Stimulated activated naive B cell treated with anti-CD40 and anti-IgM and Interleukin-4, amounts not matched to agents 10 μg/mL and 1 μg/mL and 100 μg/mL, for 72 hours (primary cell): ENCODE results near the gene FAM118B.
A peak's percentile ranks its signal among the peaks of the same experiment; 100 is the strongest.
"Not testable (repeated sequence)": the region's sequence is repeated elsewhere in the genome, so short reads cannot be mapped to it uniquely, and the experiment has no call there.

Source experiments
- ATAC-seq, 2 donors: fragments of 150-1000 bp; cut with Tn5 transposase; replicated peaks; 2 replicates each; pipeline ENCODE4 v1.10.0; 2021; ENCODE audit warnings: moderate library complexity in 1 of 2
- DNase-seq: peaks from one replicate; pipeline ENCODE4 v3.0.0; 2021
- H3K27ac Mint-ChIP-seq: one replicate; pipeline ENCODE4 v1.8.0; 2022; ENCODE audit warnings: mild to moderate bottlenecking, mixed read lengths
- H3K27me3 Mint-ChIP-seq, 2 donors: one replicate each; pipeline ENCODE4 v1.8.0; 2022; ENCODE audit warnings: mixed read lengths in 2 of 2
- H3K36me3 Mint-ChIP-seq, 2 donors: one replicate each; pipeline ENCODE4 v1.8.0; 2022; ENCODE audit warnings: mixed read lengths in 2 of 2, mild to moderate bottlenecking in 1 of 2
- H3K4me1 Mint-ChIP-seq, 2 donors: one replicate each; pipeline ENCODE4 v1.8.0; 2022; ENCODE audit warnings: mixed read lengths in 2 of 2, mild to moderate bottlenecking in 1 of 2
- H3K4me3 Mint-ChIP-seq, 2 donors: one replicate each; pipeline ENCODE4 v1.8.0; 2022; ENCODE audit warnings: mild to moderate bottlenecking in 2 of 2, mixed read lengths in 2 of 2, moderate library complexity in 1 of 2
- H3K9me3 Mint-ChIP-seq, 2 donors: one replicate each; pipeline ENCODE4 v1.8.0; 2022; ENCODE audit warnings: mixed read lengths in 2 of 2, mild to moderate bottlenecking in 1 of 2

Gene FAM118B

DNA sequence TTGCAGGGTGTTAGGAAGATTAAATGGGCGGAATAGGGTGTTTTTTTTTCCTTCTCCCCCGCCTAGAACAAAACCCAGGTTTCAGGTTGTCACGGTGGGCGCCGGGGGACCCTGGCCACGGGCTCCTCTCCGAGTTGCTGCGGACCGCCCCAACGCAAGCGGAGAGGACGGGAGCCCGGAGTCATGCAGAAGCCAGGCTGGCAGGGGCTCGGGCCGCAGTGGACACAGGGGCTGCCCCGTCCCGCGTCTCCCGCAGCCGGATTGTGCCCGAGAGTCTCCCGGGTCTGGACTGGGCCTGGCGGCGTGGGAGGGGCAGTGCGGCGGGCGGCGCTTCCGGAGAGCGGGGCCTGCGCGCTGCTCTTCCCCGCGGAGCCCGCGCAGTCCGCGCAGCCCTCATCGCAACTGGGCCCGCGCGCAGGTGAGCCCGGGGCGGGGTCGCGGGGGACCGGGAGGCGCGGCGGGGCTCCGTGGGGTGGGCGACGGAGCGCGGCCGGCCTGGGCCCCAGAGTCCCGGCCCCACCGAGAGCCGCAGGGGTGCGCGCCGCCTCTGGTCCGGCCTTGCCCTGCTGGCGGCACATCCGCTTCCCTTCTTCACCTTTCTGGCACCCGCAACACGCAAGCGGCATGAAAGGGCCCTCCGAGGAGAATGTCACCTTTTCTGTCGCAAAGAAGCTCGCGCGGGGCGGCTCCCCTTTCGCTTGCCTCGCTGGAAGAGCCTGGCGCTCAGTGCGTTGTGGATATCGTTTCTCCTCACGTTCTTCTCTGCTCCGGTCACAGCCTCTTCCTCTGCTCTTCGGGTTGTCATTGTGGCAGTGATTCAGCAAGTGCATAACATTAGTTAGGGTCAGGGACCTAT is 71.4 kb downstream of the FAM118B start, which contains the start of gene TIRAP:
Gene TIRAP (plus strand): TSS at position 358 of the 856 bp plus-strand sequence. CDS start 7,802 bp downstream, outside the sequence.
- peak within 1 kb of the TSS; percentile 96 for H3K27ac Mint-ChIP-seq
- peaks cover 18 to 22% of the 10 kb centered on the region in 2 donors for H3K36me3 Mint-ChIP-seq
- peaks cover 35 to 53% of the 10 kb centered on the region in 2 donors for H3K4me1 Mint-ChIP-seq
- no peaks in the 10 kb centered on the region for H3K9me3 Mint-ChIP-seq
- H3K4me3 Mint-ChIP-seq, result peak within 1 kb of the TSS; percentile 86 to 94
- DNase-seq (peak; percentile 54), ATAC-seq (peak; percentile 73 to 76)
- H3K27me3 Mint-ChIP-seq, result no peaks in the 10 kb centered on the region

DNA sequence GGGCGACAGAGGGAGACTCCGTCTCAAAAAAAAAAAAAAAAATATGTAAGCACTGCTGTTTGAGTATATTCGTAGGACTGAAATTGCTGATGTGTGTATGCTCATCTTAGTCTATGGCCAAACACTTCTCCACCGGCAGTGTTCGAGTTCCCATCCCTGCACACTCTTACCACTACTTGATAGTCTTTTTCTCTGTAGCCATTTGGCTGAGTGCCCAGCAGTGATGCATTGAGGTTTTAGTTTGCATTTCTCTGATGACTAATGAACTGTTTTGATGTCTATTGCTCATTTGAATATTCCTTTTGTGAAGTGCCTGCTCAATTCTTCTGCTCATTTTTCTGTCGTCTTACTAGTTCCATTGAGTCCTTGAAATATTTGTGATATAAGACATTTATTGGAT is 73.2 kb downstream of the FAM118B start:
- Mint-ChIP-seq H3K27ac (peak overlapping the region; percentile 33), H3K4me3 (peak overlapping the region; percentile 3 to 5), H3K4me1 (peaks cover 36 to 53% of the 10 kb centered on the region in 2 donors), H3K36me3 (peaks cover 7 to 15% of the 10 kb centered on the region in 2 donors), H3K27me3 (no peaks in the 10 kb centered on the region), H3K9me3 (no peaks in the 10 kb centered on the region)
- ATAC-seq (peak; percentile 35 to 49), DNase-seq (peak; percentile 63)

DNA sequence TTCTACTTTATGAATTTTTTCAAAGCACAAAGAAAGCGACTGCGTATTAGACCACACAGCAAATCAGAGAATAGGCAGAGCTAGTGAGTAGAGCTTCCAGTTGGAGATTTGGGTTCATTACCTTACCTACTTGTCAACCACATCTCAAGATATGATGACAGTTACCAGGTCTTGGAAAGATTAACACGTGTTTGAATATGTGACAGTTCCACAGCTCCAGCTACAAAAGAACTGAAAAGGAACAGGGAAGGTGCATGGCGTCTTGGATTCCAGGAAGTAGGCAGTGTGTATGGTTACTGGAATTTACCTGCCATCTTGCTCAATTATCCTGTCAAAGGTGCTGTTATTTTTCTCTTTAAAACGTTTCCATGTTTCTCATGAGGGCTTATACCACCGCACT is 76.7 kb downstream of the FAM118B start:
- Mint-ChIP-seq H3K9me3 (no peaks in the 10 kb centered on the region), H3K4me1 (peaks cover 23 to 36% of the 10 kb centered on the region in 2 donors), H3K4me3 (no peak overlapping the region), H3K27me3 (no peaks in the 10 kb centered on the region), H3K27ac (no peak overlapping the region), H3K36me3 (peaks cover 11 to 24% of the 10 kb centered on the region in 2 donors)
- no peak for DNase-seq
- ATAC-seq, result no peak

GRCh38 chr11:126290887-126291286 is 79.3 kb downstream of the FAM118B start:
- peaks cover 21 to 37% of the 10 kb centered on the region in 2 donors for H3K36me3 Mint-ChIP-seq
- H3K9me3 Mint-ChIP-seq, result no peaks in the 10 kb centered on the region
- no peaks in the 10 kb centered on the region for H3K27me3 Mint-ChIP-seq
- peaks cover 24 to 27% of the 10 kb centered on the region in 2 donors for H3K4me1 Mint-ChIP-seq
- H3K4me3 Mint-ChIP-seq, result no peak overlapping the region
- DNase-seq, result no peak
- peak overlapping the region; percentile 25 for H3K27ac Mint-ChIP-seq
- ATAC-seq, result no peak

- ATAC-seq, result peak; percentile 60 to 63
- no peak for DNase-seq
- Mint-ChIP-seq H3K27ac (peak overlapping the region; percentile 20), H3K9me3 (no peaks in the 10 kb centered on the region), H3K4me3 (no peak overlapping the region), H3K36me3 (peaks cover 23 to 34% of the 10 kb centered on the region in 2 donors), H3K4me1 (peaks cover 16 to 25% of the 10 kb centered on the region in 2 donors), H3K27me3 (no peaks in the 10 kb centered on the region)
Observed at GRCh38 chr11:126293726-126294125, 82.1 kb downstream of the FAM118B start.

DNA sequence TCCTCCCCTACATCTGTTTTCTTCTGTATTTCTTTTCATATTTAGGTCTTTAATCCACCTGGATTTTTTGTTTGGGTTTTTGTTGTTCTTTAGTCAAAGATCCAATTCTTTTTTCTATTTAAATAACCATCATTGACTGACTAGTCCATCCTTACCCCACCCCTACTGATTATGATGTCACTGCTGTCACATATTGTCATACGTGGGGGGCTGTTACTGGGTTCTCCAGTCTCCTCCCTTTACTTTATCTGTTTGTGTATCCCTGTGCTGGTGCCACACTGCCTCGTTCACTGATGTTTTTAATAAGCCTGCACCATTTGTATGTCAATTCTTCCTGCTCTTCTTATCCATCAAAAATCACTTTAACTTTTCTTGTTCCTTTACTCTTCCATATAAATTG is 85.4 kb downstream of the FAM118B start:
- Mint-ChIP-seq H3K27me3 (no peaks in the 10 kb centered on the region), H3K36me3 (peaks cover 20 to 22% of the 10 kb centered on the region in 2 donors), H3K9me3 (no peaks in the 10 kb centered on the region), H3K4me3 (no peak overlapping the region), H3K27ac (no peak overlapping the region), H3K4me1 (peaks cover 18 to 25% of the 10 kb centered on the region in 2 donors)
- ATAC-seq (no peak), DNase-seq (no peak)

GRCh38 chr11:126303623-126304456 is 92.3 kb downstream of the FAM118B start, which contains the start of gene DCPS:
DCPS (plus strand) TSS chr11:126304060; CDS start chr11:126304081, 21 bp downstream.
- Mint-ChIP-seq H3K4me3 (peak within 1 kb of the TSS; percentile 98 to 99), H3K27me3 (no peaks in the 10 kb centered on the region), H3K9me3 (peaks cover 0 to 3% of the 10 kb centered on the region in 2 donors), H3K36me3 (peaks cover 14 to 35% of the 10 kb centered on the region in 2 donors), H3K27ac (peak within 1 kb of the TSS; percentile 99), H3K4me1 (peaks cover 17 to 43% of the 10 kb centered on the region in 2 donors)
- DNase-seq (peak; percentile 86), ATAC-seq (peak; percentile 96)

- H3K27me3 Mint-ChIP-seq, result no peaks in the 10 kb centered on the region
- peaks cover 15 to 44% of the 10 kb centered on the region in 2 donors for H3K4me1 Mint-ChIP-seq
- peaks cover 16 to 32% of the 10 kb centered on the region in 2 donors for H3K36me3 Mint-ChIP-seq
- H3K9me3 Mint-ChIP-seq, result peaks cover 0 to 3% of the 10 kb centered on the region in 2 donors
- peak overlapping the region; percentile 99 for H3K27ac Mint-ChIP-seq
- peak overlapping the region; percentile 98 to 99 for H3K4me3 Mint-ChIP-seq
- ATAC-seq (peak; percentile 1 to 8), DNase-seq (no peak)
Observed at GRCh38 chr11:126304457-126305075, 93.0 kb downstream of the FAM118B start.

DNA sequence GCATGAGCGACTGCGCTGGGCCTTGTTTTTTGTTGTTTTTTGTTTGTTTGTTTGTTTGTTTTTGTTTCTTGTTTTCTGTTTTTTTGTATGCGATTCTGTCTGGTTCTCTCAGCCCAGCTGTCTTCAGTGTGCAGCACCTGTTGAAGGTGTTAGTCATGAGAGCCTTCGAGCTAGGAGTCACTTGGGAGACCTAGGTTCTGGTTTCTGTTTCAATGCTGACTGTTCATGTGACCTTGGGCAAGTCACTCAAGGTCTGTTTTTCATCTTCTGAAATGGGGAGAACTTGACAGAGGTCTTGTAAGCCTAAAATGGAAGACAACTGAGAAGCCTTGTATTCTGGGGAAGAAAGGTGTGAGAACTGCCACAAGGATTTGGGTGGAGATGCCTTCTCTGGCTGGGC is 94.1 kb downstream of the FAM118B start:
- peak overlapping the region; percentile 95 for H3K27ac Mint-ChIP-seq
- H3K36me3 Mint-ChIP-seq, result peaks cover 20 to 40% of the 10 kb centered on the region in 2 donors
- H3K4me1 Mint-ChIP-seq, result peaks cover 24 to 56% of the 10 kb centered on the region in 2 donors
- H3K9me3 Mint-ChIP-seq, result peaks cover 0 to 3% of the 10 kb centered on the region in 2 donors
- H3K27me3 Mint-ChIP-seq, result no peaks in the 10 kb centered on the region
- DNase-seq (no peak), ATAC-seq (peak; percentile 29 to 33)
- H3K4me3 Mint-ChIP-seq, result peak overlapping the region; percentile 74 to 83

DNA sequence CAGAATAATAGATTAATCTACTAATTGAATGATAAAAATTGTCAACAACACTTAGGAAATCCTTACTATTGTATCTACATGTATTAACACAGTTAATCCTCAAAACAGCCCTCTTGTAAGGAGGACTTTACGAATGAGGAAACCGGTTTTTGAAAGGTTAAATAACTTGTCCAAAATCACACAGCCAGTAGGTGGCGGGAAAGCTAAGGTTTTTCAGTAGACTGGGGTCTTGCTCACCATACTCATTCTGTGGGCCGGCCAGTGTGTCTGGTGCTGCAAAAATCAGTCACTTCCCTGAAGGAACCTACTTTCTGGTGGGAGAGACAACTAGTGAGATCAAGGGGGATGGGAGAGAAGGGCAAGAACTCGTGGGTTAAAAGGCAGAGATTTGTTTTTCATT is 96.1 kb downstream of the FAM118B start:
- ATAC-seq (no peak), DNase-seq (no peak)
- no peaks in the 10 kb centered on the region for H3K27me3 Mint-ChIP-seq
- no peak overlapping the region for H3K4me3 Mint-ChIP-seq
- no peak overlapping the region for H3K27ac Mint-ChIP-seq
- H3K9me3 Mint-ChIP-seq, result peaks cover 0 to 3% of the 10 kb centered on the region in 2 donors
- H3K36me3 Mint-ChIP-seq, result peaks cover 23 to 49% of the 10 kb centered on the region in 2 donors
- H3K4me1 Mint-ChIP-seq, result peaks cover 32 to 66% of the 10 kb centered on the region in 2 donors

GRCh38 chr11:126308271-126308671 is 96.7 kb downstream of the FAM118B start:
- peaks cover 32 to 61% of the 10 kb centered on the region in 2 donors for H3K4me1 Mint-ChIP-seq
- H3K27me3 Mint-ChIP-seq, result no peaks in the 10 kb centered on the region
- no peak overlapping the region for H3K4me3 Mint-ChIP-seq
- H3K27ac Mint-ChIP-seq, result no peak overlapping the region
- peaks cover 26 to 45% of the 10 kb centered on the region in 2 donors for H3K36me3 Mint-ChIP-seq
- DNase-seq (no peak), ATAC-seq (no peak)
- peaks cover 0 to 3% of the 10 kb centered on the region in 2 donors for H3K9me3 Mint-ChIP-seq

DNA sequence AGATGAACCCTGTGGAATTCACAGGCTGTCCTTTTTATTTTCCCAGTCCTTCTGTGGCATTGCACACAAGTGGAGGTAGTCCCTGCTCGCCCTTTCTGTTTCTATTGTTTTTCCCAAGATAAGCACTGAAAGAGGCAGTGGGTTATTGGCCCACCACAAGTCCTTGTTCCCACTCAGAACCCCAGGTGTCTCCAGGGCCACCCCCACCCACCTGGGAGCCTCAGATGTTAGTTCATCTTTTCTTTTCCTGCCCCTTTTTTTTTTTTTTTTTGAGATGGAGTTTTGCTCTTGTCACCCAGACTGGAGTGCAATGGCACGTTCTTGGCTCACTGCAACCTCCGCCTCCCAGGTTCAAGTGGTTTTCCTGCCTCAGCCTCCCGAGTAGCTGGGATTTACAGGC is 97.2 kb downstream of the FAM118B start:
- not testable (repeated sequence) for H3K9me3 Mint-ChIP-seq, H3K4me3 Mint-ChIP-seq, DNase-seq, ATAC-seq, H3K27ac Mint-ChIP-seq, H3K27me3 Mint-ChIP-seq
- Mint-ChIP-seq H3K36me3 (peaks cover 26 to 43% of the 10 kb centered on the region in 2 donors), H3K4me1 (peaks cover 32 to 58% of the 10 kb centered on the region in 2 donors)

GRCh38 chr11:126310200-126310991 is 98.8 kb downstream of the FAM118B start:
- Mint-ChIP-seq H3K36me3 (peaks cover 32 to 49% of the 10 kb centered on the region in 2 donors), H3K4me3 (no peak overlapping the region), H3K9me3 (peaks cover 0 to 3% of the 10 kb centered on the region in 2 donors), H3K4me1 (peaks cover 32 to 55% of the 10 kb centered on the region in 2 donors), H3K27ac (no peak overlapping the region), H3K27me3 (no peaks in the 10 kb centered on the region)
- peak; percentile 43 for DNase-seq
- ATAC-seq, result peak; percentile 77 to 79
